Measurements from ENCODE around the gene RIMOC1.
A peak's percentile ranks its signal among the peaks of the same experiment; 100 is the strongest.
"Not testable (repeated sequence)": the region's sequence is repeated elsewhere in the genome, so short reads cannot be mapped to it uniquely, and the experiment has no call there.

Gene RIMOC1

GRCh38 chr5:41892031-41892430, 12.1 kb upstream of the RIMOC1 start:
- no peak for DNase-seq

- no peak for DNase-seq
Measured at GRCh38 chr5:41893074-41893851, 10.9 kb upstream of the RIMOC1 start.

GRCh38 chr5:41896230-41896629, 7.9 kb upstream of the RIMOC1 start:
- DNase-seq: no peak

GRCh38 chr5:41903382-41903891, 707 bp upstream of the RIMOC1 start:
- DNase-seq: no peak

GRCh38 chr5:41906151-41906550, 2.0 kb downstream of the RIMOC1 start:
- no peak for DNase-seq

- no peak for DNase-seq
Measured at GRCh38 chr5:41908374-41909079, 4.4 kb downstream of the RIMOC1 start.

- no peak for DNase-seq
Measured at GRCh38 chr5:41918105-41918504, 14.0 kb downstream of the RIMOC1 start.

- no peak for DNase-seq
Measured at GRCh38 chr5:41921166-41921565, 17.0 kb downstream of the RIMOC1 start.

GRCh38 chr5:41921874-41922273, 17.7 kb downstream of the RIMOC1 start:
- DNase-seq: no peak

- no peak for DNase-seq
Measured at GRCh38 chr5:41924526-41924871, 20.4 kb downstream of the RIMOC1 start.

GRCh38 chr5:41924872-41925554, 20.9 kb downstream of the RIMOC1 start, which contains the start of gene FBXO4:
Gene FBXO4 (plus strand): TSS chr5:41925281. CDS start chr5:41925310, 29 bp downstream.
- DNase-seq: peak; percentile 90

GRCh38 chr5:41925555-41925951, 21.4 kb downstream of the RIMOC1 start:
- peak; percentile 15 for DNase-seq

- no peak for DNase-seq
Measured at GRCh38 chr5:41927604-41928003, 23.5 kb downstream of the RIMOC1 start.

- no peak for DNase-seq
Measured at GRCh38 chr5:41929035-41929434, 24.9 kb downstream of the RIMOC1 start.

- DNase-seq: no peak
Measured at GRCh38 chr5:41932770-41933169, 28.6 kb downstream of the RIMOC1 start.

- no peak for DNase-seq
Measured at GRCh38 chr5:41935544-41935943, 31.4 kb downstream of the RIMOC1 start.

- no peak for DNase-seq
Measured at GRCh38 chr5:41940641-41941040, 36.5 kb downstream of the RIMOC1 start.

- DNase-seq: not testable (repeated sequence)
Measured at GRCh38 chr5:41945332-41945955, 41.3 kb downstream of the RIMOC1 start.

- no peak for DNase-seq
Measured at GRCh38 chr5:41951224-41951623, 47.1 kb downstream of the RIMOC1 start.
